ENCODE results near the gene CBS. TPM values are rescaled to one million over a fixed set of nuclear protein-coding genes. Genes with fewer than 3 reads are reported as not detected.

CBS gene
- total RNA-seq, 1 donor from 2014 or later = 232 TPM

DNA sequence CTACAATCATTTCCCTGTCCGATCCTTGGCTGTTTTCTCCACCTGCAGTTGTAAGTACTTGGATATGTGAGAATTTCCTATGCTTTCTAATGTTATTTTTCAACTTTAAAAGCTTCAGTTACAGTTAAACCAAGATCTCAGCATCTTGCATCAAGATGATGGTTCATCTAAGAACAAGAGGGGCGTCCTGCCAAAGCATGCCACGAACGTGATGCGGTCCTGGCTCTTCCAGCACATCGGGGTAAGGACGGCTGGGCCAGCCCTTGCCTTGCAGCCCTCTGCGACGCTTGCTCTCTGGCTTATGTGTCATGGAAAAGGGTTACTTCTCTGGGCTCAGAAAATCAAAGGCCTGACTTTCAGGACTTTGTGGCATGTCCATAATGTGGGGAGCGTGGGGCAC lies 54.4 kb downstream of the CBS start:
- Mint-ChIP-seq H3K36me3 (ENCODE audit: unreplicated experiment) (peaks cover 7% of the 10 kb centered on the region), H3K4me1 (ENCODE audit: low read depth, unreplicated experiment) (peaks cover 3% of the 10 kb centered on the region), H3K27me3 (ENCODE audit: unreplicated experiment) (peaks cover 2% of the 10 kb centered on the region), H3K9me3 (ENCODE audit: unreplicated experiment) (peaks cover 2% of the 10 kb centered on the region), H3K4me3 (ENCODE audit: unreplicated experiment) (no peak overlapping the region), H3K27ac (ENCODE audit: unreplicated experiment) (no peak overlapping the region)
- TF ChIP-seq, protein P1, sequence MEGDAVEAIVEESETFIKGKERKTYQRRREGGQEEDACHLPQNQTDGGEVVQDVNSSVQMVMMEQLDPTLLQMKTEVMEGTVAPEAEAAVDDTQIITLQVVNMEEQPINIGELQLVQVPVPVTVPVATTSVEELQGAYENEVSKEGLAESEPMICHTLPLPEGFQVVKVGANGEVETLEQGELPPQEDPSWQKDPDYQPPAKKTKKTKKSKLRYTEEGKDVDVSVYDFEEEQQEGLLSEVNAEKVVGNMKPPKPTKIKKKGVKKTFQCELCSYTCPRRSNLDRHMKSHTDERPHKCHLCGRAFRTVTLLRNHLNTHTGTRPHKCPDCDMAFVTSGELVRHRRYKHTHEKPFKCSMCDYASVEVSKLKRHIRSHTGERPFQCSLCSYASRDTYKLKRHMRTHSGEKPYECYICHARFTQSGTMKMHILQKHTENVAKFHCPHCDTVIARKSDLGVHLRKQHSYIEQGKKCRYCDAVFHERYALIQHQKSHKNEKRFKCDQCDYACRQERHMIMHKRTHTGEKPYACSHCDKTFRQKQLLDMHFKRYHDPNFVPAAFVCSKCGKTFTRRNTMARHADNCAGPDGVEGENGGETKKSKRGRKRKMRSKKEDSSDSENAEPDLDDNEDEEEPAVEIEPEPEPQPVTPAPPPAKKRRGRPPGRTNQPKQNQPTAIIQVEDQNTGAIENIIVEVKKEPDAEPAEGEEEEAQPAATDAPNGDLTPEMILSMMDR (IDR thresholded peaks at IDR 0.05; ENCODE audit: partially characterized antibody, unreplicated experiment) = no peak
- no peak for DNase-seq

DNA sequence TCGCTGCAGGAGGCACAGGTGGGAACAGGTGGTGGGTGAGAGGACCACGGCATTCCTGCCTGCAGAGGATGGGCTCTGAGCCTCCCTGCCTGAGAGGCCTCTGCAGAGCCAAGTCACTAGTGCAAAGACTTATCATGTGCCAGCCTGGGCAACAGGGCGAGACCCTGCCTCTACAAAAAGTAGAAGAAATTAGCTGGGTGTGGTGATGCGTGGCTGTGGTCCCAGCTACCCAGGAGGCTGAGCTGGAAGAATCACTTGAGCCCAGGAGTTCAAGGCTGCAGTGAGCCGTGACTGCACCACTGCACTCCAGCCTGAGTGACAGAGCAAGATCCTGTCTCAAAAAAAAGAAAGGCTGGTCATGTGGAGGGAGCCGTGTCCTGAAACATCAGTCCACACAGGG lies 54.9 kb downstream of the CBS start:
- peaks cover 7% of the 10 kb centered on the region for H3K36me3 Mint-ChIP-seq (ENCODE audit: unreplicated experiment)
- peaks cover 3% of the 10 kb centered on the region for H3K4me1 Mint-ChIP-seq (ENCODE audit: low read depth, unreplicated experiment)
- no peak overlapping the region for H3K4me3 Mint-ChIP-seq (ENCODE audit: unreplicated experiment)
- peaks cover 2% of the 10 kb centered on the region for H3K9me3 Mint-ChIP-seq (ENCODE audit: unreplicated experiment)
- no peak for DNase-seq
- TF ChIP-seq, protein P1 (IDR thresholded peaks at IDR 0.05; ENCODE audit: partially characterized antibody, unreplicated experiment) = no peak
- H3K27me3 Mint-ChIP-seq (ENCODE audit: unreplicated experiment) = peaks cover 2% of the 10 kb centered on the region
- no peak overlapping the region for H3K27ac Mint-ChIP-seq (ENCODE audit: unreplicated experiment)

DNA sequence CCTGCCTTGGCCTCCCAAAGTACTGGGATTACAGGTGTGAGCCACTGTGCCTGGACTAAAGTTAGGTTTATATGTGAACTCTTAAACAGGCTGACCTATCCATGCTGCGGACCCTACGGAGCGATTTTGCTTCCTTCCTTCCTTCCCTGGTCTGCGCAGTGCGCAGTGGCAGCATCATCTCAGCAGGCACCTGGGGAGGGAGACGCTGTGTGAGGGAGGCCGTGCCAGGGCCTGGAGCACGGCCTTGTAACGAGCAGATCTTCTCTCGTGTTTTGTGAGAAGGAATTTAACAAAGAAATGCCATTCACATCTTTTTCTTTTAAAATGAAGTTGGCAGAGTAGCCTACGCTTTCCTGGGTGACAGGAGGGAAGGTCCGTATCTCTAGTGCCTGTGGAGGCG lies 55.5 kb downstream of the CBS start:
- peaks cover 2% of the 10 kb centered on the region for H3K36me3 Mint-ChIP-seq (ENCODE audit: unreplicated experiment)
- TF ChIP-seq, protein P1 (IDR thresholded peaks at IDR 0.05; ENCODE audit: partially characterized antibody, unreplicated experiment) = no peak
- H3K27me3 Mint-ChIP-seq (ENCODE audit: unreplicated experiment) = peaks cover 2% of the 10 kb centered on the region
- peaks cover 3% of the 10 kb centered on the region for H3K4me1 Mint-ChIP-seq (ENCODE audit: low read depth, unreplicated experiment)
- DNase-seq = no peak
- H3K9me3 Mint-ChIP-seq (ENCODE audit: unreplicated experiment) = peaks cover 2% of the 10 kb centered on the region
- H3K4me3 Mint-ChIP-seq (ENCODE audit: unreplicated experiment) = no peak overlapping the region
- H3K27ac Mint-ChIP-seq (ENCODE audit: unreplicated experiment) = no peak overlapping the region

DNA sequence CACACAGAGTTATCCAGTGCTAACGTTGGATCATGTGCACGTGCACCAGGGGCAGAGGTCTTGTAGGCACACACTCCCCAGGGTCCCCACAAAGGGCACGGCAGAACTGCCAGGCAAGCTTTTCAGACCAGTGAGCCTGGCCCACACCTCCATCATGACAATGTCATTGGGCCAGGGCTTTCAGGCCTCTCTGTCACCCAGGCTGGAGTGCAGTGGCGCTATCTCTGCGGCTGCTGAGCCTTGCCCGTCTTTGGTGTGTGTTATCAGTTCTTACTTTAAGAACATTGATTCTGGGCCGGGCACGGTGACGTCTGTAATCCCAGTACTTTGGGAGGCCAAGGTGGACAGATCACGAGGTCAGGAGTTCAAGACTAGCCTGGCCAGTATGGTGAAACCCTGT lies 57.1 kb downstream of the CBS start:
- Mint-ChIP-seq H3K4me1 (ENCODE audit: low read depth, unreplicated experiment) (peaks cover 3% of the 10 kb centered on the region), H3K9me3 (ENCODE audit: unreplicated experiment) (peaks cover 2% of the 10 kb centered on the region), H3K36me3 (ENCODE audit: unreplicated experiment) (no peaks in the 10 kb centered on the region), H3K27ac (ENCODE audit: unreplicated experiment) (no peak overlapping the region), H3K27me3 (ENCODE audit: unreplicated experiment) (peaks cover 2% of the 10 kb centered on the region), H3K4me3 (ENCODE audit: unreplicated experiment) (no peak overlapping the region)
- TF ChIP-seq, protein P1 (IDR thresholded peaks at IDR 0.05; ENCODE audit: partially characterized antibody, unreplicated experiment) = no peak
- DNase-seq = no peak

DNA sequence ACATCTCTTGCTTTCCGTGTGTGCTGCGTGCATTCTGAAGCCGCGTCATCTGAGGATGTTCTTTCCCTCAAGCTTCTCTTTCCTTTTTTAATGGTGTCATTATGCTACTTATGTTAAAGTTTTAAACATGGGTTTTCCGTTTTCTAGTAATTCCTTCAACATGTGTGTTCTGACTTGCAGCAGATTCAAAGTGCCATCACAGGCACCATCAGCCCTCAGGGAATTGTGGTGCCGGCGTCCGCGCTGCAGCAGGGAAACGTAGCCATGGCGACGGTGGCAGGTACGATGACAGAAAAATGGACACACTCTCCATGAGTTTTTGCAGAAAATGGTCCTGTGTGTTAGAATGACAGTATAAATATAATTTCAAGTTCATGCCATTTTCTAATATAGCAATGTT lies 58.9 kb downstream of the CBS start:
- H3K27ac Mint-ChIP-seq (ENCODE audit: unreplicated experiment) = no peak overlapping the region
- no peaks in the 10 kb centered on the region for H3K36me3 Mint-ChIP-seq (ENCODE audit: unreplicated experiment)
- peak; percentile 51 for DNase-seq
- peaks cover 2% of the 10 kb centered on the region for H3K27me3 Mint-ChIP-seq (ENCODE audit: unreplicated experiment)
- TF ChIP-seq, protein P1 (IDR thresholded peaks at IDR 0.05; ENCODE audit: partially characterized antibody, unreplicated experiment) = no peak
- H3K4me3 Mint-ChIP-seq (ENCODE audit: unreplicated experiment) = no peak overlapping the region
- H3K4me1 Mint-ChIP-seq (ENCODE audit: low read depth, unreplicated experiment) = peaks cover 3% of the 10 kb centered on the region
- H3K9me3 Mint-ChIP-seq (ENCODE audit: unreplicated experiment) = peaks cover 3% of the 10 kb centered on the region

Data from glutamatergic neuron (in vitro differentiated cells).